Tibial nerve (tissue), 4 donors: ENCODE results near the gene CCDC149. TPM values are rescaled to one million over a fixed set of nuclear protein-coding genes. Genes with fewer than 3 reads are reported as not detected.

Experiments used
- DNase-seq, 2 donors: peaks; one replicate each; pipeline ENCODE4 v3.0.0-alpha.2; 2019; ENCODE audit warnings: low spot score in 2 of 2
- H3K27ac ChIP-seq, 4 donors: fragments of 200-600 bp; sonication (generic) in 3 of 4; one replicate each; pipeline ENCODE4 v1.5.1; 2017 to 2019; ENCODE audit warnings: mild to moderate bottlenecking in 1 of 4
- H3K27me3 ChIP-seq, 2 donors: fragments of 200-600 bp; sonication (generic) in 1 of 2; one replicate each; pipeline versions ENCODE4 v1.5.1 to v1.6.0; 2017 to 2019
- H3K36me3 ChIP-seq, 3 donors: fragments of 200-600 bp; sonication (generic); one replicate each; pipeline ENCODE4 v1.5.1; 2018 to 2019
- H3K4me1 ChIP-seq, 4 donors: fragments of 200-600 bp; sonication (generic) in 3 of 4; one replicate each; pipeline ENCODE4 v1.5.1; 2017 to 2019
- H3K4me3 ChIP-seq, 4 donors: fragments of 200-600 bp; sonication (generic) in 3 of 4; one replicate each; pipeline ENCODE4 v1.5.1; 2017 to 2019; ENCODE audit warnings: mild to moderate bottlenecking in 1 of 4, moderate library complexity in 1 of 4
- H3K9me3 ChIP-seq, 4 donors: fragments of 200-600 bp; sonication (generic) in 3 of 4; one replicate each; pipeline ENCODE4 v1.5.1; 2017 to 2019
- CTCF ChIP-seq, 5 experiments: fragments of 200-600 bp in 3 of 5; fragments of 450-650 bp in 2 of 5; sonication (generic) in 3 of 5; IDR thresholded peaks; one replicate each; pipeline ENCODE4 v1.5.1; 2016 to 2019; ENCODE audit warnings: antibody characterized with exemption in 5 of 5, mild to moderate bottlenecking in 3 of 5, moderate library complexity in 2 of 5
- EP300 ChIP-seq, 2 donors: sonication (generic); formaldehyde crosslinking; IDR thresholded peaks; one replicate each; pipeline ENCODE4 v1.6.1; 2017; ENCODE audit warnings: antibody characterized with exemption in 2 of 2, mild to moderate bottlenecking in 1 of 2
- POLR2A ChIP-seq, 2 donors: fragments of 450-650 bp; IDR thresholded peaks; one replicate each; pipeline ENCODE4 v1.6.1; 2017; ENCODE audit warnings: antibody characterized with exemption in 2 of 2, mild to moderate bottlenecking in 2 of 2, moderate library complexity in 2 of 2
- WGBS, 2 donors: methylation state at CpG; one replicate each; pipeline ENCODE4 v1.1.5; 2018; 5-methylcytosine and 5-hydroxymethylcytosine counted together
- total RNA-seq, 4 donors: library from RNA; depleted of rRNA; stranded (reverse); fragments of >200 nt; gene quantifications; one replicate each; pipeline ENCODE4 v1.1.0, GENCODE V29; 2016

The CCDC149 gene
- total RNA-seq, 4 donors from 2014 or later = 12.2 to 31.2 (median 15.3) TPM

- Histone ChIP-seq H3K4me3 (no peak overlapping the region), H3K27ac (peak overlapping the region; percentile 11 to 88 (median 53)), H3K36me3 (no peaks in the 10 kb centered on the region), H3K4me1 (peaks cover 0 to 61% (median 27%) of the 10 kb centered on the region in 4 donors), H3K27me3 (no peaks in the 10 kb centered on the region), H3K9me3 (peaks cover 0 to 5% (median 2%) of the 10 kb centered on the region in 4 donors)
- DNase-seq = no peak
- 13 to 20% methylated on average over 6 of the region's 6 CpGs for WGBS, 2 donors
- TF ChIP-seq EP300 (IDR thresholded peaks at IDR 0.05) (peak in 1 of 2 donors; percentile 90), POLR2A (IDR thresholded peaks at IDR 0.05) (no peak), CTCF (IDR thresholded peaks at IDR 0.05) (no peak)
Measured at GRCh38 chr4:24781999-24782745, 130.7 kb downstream of the CCDC149 start.

- no peaks in the 10 kb centered on the region for H3K27me3 ChIP-seq
- TF ChIP-seq POLR2A (IDR thresholded peaks at IDR 0.05) (no peak), CTCF (IDR thresholded peaks at IDR 0.05) (no peak), EP300 (IDR thresholded peaks at IDR 0.05) (no peak)
- H3K27ac ChIP-seq = peak overlapping the region in 3 of 4 donors; percentile 11 to 88 (median 81)
- peaks cover 0 to 61% (median 27%) of the 10 kb centered on the region in 4 donors for H3K4me1 ChIP-seq
- peaks cover 0 to under 1% (median under 1%) of the 10 kb centered on the region in 4 donors for H3K9me3 ChIP-seq
- DNase-seq = no peak
- H3K36me3 ChIP-seq = no peaks in the 10 kb centered on the region
- 94 to 98% methylated on average over 2 of the region's 2 CpGs for WGBS, 2 donors
- H3K4me3 ChIP-seq = no peak overlapping the region
Measured at GRCh38 chr4:24780936-24781495, 131.8 kb downstream of the CCDC149 start.

- H3K4me1 ChIP-seq = peaks cover 0 to 61% (median 27%) of the 10 kb centered on the region in 4 donors
Measured at GRCh38 chr4:24778464-24779225, 134.2 kb downstream of the CCDC149 start.

GRCh38 chr4:24777536-24778463 lies 135.0 kb downstream of the CCDC149 start:
- peak overlapping the region in 2 of 4 donors; percentile 74 to 76 for H3K27ac ChIP-seq
- H3K27me3 ChIP-seq = no peaks in the 10 kb centered on the region
- no peaks in the 10 kb centered on the region for H3K9me3 ChIP-seq
- TF ChIP-seq CTCF (IDR thresholded peaks at IDR 0.05) = no peak
- peak in 1 of 2 donors; percentile 54 for TF ChIP-seq EP300 (IDR thresholded peaks at IDR 0.05)
- no peaks in the 10 kb centered on the region for H3K36me3 ChIP-seq
- WGBS, 2 donors = 56 to 63% methylated on average over 11 of the region's 11 CpGs
- H3K4me1 ChIP-seq = peaks cover 0 to 54% (median 26%) of the 10 kb centered on the region in 4 donors
- H3K4me3 ChIP-seq = no peak overlapping the region
- DNase-seq = no peak

More at GRCh38 chr4:24778464-24779225, 134.2 kb downstream of the CCDC149 start:
- no peaks in the 10 kb centered on the region for H3K9me3 ChIP-seq
- WGBS, 2 donors = 46 to 54% methylated on average over 3 of the region's 3 CpGs
- DNase-seq = peak; percentile 46 to 93
- H3K4me3 ChIP-seq = no peak overlapping the region
- peak in 1 of 2 donors; percentile 93 for TF ChIP-seq EP300 (IDR thresholded peaks at IDR 0.05)
- TF ChIP-seq CTCF (IDR thresholded peaks at IDR 0.05) = no peak
- H3K27ac ChIP-seq = peak overlapping the region in 2 of 4 donors; percentile 74 to 76
- no peaks in the 10 kb centered on the region for H3K36me3 ChIP-seq
- no peaks in the 10 kb centered on the region for H3K27me3 ChIP-seq
